Spleen (tissue), 11 donors: ENCODE data around the gene SMIM14. TPM values are rescaled to one million over a fixed set of nuclear protein-coding genes. Genes with fewer than 3 reads are reported as not detected.

ENCODE experiments used
- DNase-seq: peaks from one replicate; pipeline ENCODE4 v3.0.0-alpha.2; 2020
- H3K27ac ChIP-seq, 8 donors: fragments of 200-600 bp; sonication (generic) in 7 of 8; 1 replicate in 4 of 8; 2 replicates in 4 of 8; pipeline versions ENCODE4 v1.5.0 to v1.8.0; 2016 to 2021; ENCODE audit warnings: inconsistent platforms in 4 of 8, mild to moderate bottlenecking in 4 of 8, moderate library complexity in 1 of 8
- H3K27me3 ChIP-seq, 7 donors: fragments of 200-600 bp; sonication (generic) in 6 of 7; replicated peaks in 1 of 7; 1 replicate in 4 of 7; 2 replicates in 3 of 7; pipeline versions ENCODE4 v1.5.0 to v1.8.0; 2016 to 2021; ENCODE audit warnings: inconsistent platforms in 3 of 7, mild to moderate bottlenecking in 1 of 7
- H3K36me3 ChIP-seq, 6 donors: fragments of 200-600 bp; sonication (generic) in 5 of 6; 1 replicate in 4 of 6; 2 replicates in 2 of 6; pipeline versions ENCODE4 v1.5.0 to v1.8.0; 2016 to 2021; ENCODE audit warnings: inconsistent platforms in 2 of 6
- H3K4me1 ChIP-seq, 6 donors: fragments of 200-600 bp; sonication (generic) in 5 of 6; 1 replicate in 3 of 6; 2 replicates in 3 of 6; pipeline versions ENCODE4 v1.5.0 to v1.8.0; 2016 to 2021; ENCODE audit warnings: inconsistent platforms in 3 of 6
- H3K4me3 ChIP-seq, 8 donors: fragments of 200-600 bp; sonication (generic) in 7 of 8; 1 replicate in 4 of 8; 2 replicates in 4 of 8; pipeline versions ENCODE4 v1.5.0 to v1.8.0; 2016 to 2021; ENCODE audit warnings: inconsistent platforms in 4 of 8, mild to moderate bottlenecking in 4 of 8, moderate library complexity in 2 of 8
- H3K9me3 ChIP-seq, 8 donors: fragments of 200-600 bp; sonication (generic) in 7 of 8; 1 replicate in 4 of 8; 2 replicates in 4 of 8; pipeline versions ENCODE4 v1.5.0 to v1.8.0; 2016 to 2021; ENCODE audit warnings: inconsistent platforms in 4 of 8
- POLR2A ChIP-seq, 3 donors: fragments of 450-650 bp; IDR thresholded peaks; one replicate each; pipeline ENCODE4 v1.5.1; 2017; ENCODE audit warnings: antibody characterized with exemption in 3 of 3, mild to moderate bottlenecking in 1 of 3
- POLR2AphosphoS5 ChIP-seq, 3 donors: sonication (generic); formaldehyde crosslinking; IDR thresholded peaks; one replicate each; pipeline ENCODE4 v1.5.1; 2017; ENCODE audit warnings: antibody characterized with exemption in 3 of 3
- WGBS, 5 donors: extraction: QIAGEN DNeasy Blood & Tissue Kit in 3 of 5; methylation state at CpG; one replicate each; pipeline versions ENCODE4 v1.1.5 to v1.1.7; 2013 to 2018; 5-methylcytosine and 5-hydroxymethylcytosine counted together
- intact Hi-C: fragments of 100-400 bp; cut with DNase I; formaldehyde crosslinking; loops from one replicate; pipeline ENCODE4 v1.15.0; 2023; ENCODE audit warnings: low total_unique reads
- polyA plus RNA-seq, 3 donors: library from polyadenylated mRNA; stranded (reverse); fragments of 200-250 nt; gene quantifications; one replicate each; pipeline ENCODE4 v1.2.1, GENCODE V29; 2013
- total RNA-seq, 7 donors: library from RNA; depleted of rRNA in 3 of 7; stranded (reverse); fragments of >200 nt in 3 of 7; fragmentation: NEBNext Ultra II Directional in 4 of 7; extraction: Animal tissue kit (Norgen Biotek cat#: 25700) in 4 of 7; gene quantifications; one replicate each; pipeline versions ENCODE4 v1.1.0 to v1.2.1, GENCODE V29; 2016 to 2021
- TF ChIP-seq, protein P1 (sequence below), 11 experiments: fragments of 200-600 bp in 7 of 11; fragments of 450-650 bp in 4 of 11; sonication (generic) in 4 of 11; IDR thresholded peaks in 8 of 11; conservative IDR thresholded peaks in 3 of 11; 1 replicate in 7 of 11; 2 replicates in 4 of 11; pipeline versions ENCODE4 v1.4.0 to v1.8.0; 2016 to 2021; ENCODE audit warnings: antibody characterized with exemption in 11 of 11, inconsistent platforms in 4 of 11, mild to moderate bottlenecking in 1 of 11
- donor health status: healthy with polysubstance abuse.
- donor health status: DM: no; HTN: no; CAD: no; lungs with moderate emphysema.
- donor health status: DM: no; HTN: no; CAD: no.
- donor health status: Bipolar disorder and iron deficiency.
- donor health status: healthy.
- donor health status: DM: no; HTN: no; CAD: no.
- donor health status: DM: yes; HTN: yes; CAD: no.

SMIM14 gene
- total and polyA plus RNA-seq, 10 donors = 33.4 to 111 (median 64.4) TPM

DNA sequence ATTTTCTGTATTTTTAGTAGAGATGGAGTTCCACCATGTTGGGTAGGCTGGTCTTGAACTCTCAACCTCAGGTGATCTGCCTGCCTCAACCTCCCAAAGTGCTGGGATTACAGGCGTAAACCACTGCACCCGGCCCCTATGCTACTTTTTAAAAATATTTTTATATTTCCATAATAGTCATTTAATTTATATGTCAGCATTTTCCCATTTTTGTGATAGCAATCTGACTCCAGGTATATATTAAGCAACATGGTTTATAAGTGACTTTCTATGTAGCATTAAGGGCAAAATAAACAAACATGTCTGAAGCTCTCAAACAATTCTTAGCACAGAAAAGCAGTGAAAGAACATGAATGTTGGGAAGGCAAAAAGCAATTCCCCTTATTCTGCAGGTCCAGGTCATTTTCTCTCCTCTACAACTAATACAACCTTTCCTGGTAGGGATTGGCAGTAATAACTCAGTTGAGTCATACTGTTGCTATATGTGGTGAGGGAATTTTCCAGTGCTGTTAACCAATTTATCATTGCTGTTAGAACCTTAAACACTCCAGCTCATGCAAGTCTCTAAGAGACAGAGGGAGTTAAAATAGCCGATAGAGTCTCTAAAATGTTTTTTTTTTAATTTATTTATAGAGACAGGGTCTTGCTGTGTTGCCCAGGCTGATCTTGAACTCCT lies 24.0 kb downstream of the SMIM14 start:
- peaks cover 0 to 81% (median 15%) of the 10 kb centered on the region in 6 donors for H3K4me1 ChIP-seq
- H3K36me3 ChIP-seq = peaks cover 0 to 25% (median 0%) of the 10 kb centered on the region in 6 donors
- H3K4me3 ChIP-seq = no peak overlapping the region
- no peaks in the 10 kb centered on the region for H3K9me3 ChIP-seq
- TF ChIP-seq POLR2A (IDR thresholded peaks at IDR 0.05) (no peak), POLR2AphosphoS5 (IDR thresholded peaks at IDR 0.05) (no peak)
- TF ChIP-seq, protein P1, sequence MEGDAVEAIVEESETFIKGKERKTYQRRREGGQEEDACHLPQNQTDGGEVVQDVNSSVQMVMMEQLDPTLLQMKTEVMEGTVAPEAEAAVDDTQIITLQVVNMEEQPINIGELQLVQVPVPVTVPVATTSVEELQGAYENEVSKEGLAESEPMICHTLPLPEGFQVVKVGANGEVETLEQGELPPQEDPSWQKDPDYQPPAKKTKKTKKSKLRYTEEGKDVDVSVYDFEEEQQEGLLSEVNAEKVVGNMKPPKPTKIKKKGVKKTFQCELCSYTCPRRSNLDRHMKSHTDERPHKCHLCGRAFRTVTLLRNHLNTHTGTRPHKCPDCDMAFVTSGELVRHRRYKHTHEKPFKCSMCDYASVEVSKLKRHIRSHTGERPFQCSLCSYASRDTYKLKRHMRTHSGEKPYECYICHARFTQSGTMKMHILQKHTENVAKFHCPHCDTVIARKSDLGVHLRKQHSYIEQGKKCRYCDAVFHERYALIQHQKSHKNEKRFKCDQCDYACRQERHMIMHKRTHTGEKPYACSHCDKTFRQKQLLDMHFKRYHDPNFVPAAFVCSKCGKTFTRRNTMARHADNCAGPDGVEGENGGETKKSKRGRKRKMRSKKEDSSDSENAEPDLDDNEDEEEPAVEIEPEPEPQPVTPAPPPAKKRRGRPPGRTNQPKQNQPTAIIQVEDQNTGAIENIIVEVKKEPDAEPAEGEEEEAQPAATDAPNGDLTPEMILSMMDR (IDR thresholded peaks at IDR 0.05 in 8 of 11, conservative IDR thresholded peaks at IDR 0.05 in 3 of 11) = no peak
- intact Hi-C loops = no loop called here
- WGBS, 5 donors = 86 to 95% (median 91%) methylated on average over 3 of the region's 3 CpGs
- H3K27me3 ChIP-seq = no peaks in the 10 kb centered on the region
- H3K27ac ChIP-seq = peak overlapping the region in 1 of 8 donors; percentile 38
- no peak for DNase-seq

DNA sequence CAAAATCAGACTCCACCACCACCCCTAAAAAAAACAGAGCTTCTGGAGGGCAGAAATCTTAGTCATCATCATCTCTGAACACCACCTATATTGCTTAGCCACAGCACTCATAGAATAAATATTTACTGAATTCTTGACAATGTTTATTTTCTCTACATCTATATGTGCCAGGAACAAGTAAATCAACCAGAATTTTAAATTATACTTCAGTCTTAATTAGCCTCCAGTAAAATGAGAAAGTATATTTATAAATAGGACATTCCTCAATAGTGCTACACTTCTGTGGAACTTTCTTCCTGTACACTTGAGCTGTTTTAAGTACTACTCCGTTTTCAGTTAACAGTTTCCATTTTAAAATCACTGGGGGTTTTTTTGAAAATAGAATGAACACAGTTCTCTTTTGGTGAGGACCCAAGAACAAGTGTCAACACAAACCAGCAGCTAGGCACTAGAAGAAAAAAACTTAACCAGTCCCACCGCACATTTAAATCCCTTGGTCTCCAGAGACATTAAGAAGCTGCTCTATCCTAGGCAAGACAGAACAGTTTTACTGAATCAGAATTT lies 25.5 kb downstream of the SMIM14 start:
- peaks cover 0 to 34% (median 0%) of the 10 kb centered on the region in 6 donors for H3K36me3 ChIP-seq
- no peak overlapping the region for H3K4me3 ChIP-seq
- peak overlapping the region in 7 of 8 donors; percentile 2 to 59 (median 32) for H3K27ac ChIP-seq
- H3K4me1 ChIP-seq = peaks cover 5 to 88% (median 18%) of the 10 kb centered on the region in 6 donors
- intact Hi-C loops = no loop called here
- TF ChIP-seq POLR2AphosphoS5 (IDR thresholded peaks at IDR 0.05) = no peak
- no peak for TF ChIP-seq POLR2A (IDR thresholded peaks at IDR 0.05)
- TF ChIP-seq, protein P1 (IDR thresholded peaks at IDR 0.05 in 8 of 11, conservative IDR thresholded peaks at IDR 0.05 in 3 of 11) = no peak
- WGBS, 5 donors = 36 to 41% (median 41%) methylated on average over 2 of the region's 2 CpGs
- H3K27me3 ChIP-seq = no peaks in the 10 kb centered on the region
- no peaks in the 10 kb centered on the region for H3K9me3 ChIP-seq
- no peak for DNase-seq

DNA sequence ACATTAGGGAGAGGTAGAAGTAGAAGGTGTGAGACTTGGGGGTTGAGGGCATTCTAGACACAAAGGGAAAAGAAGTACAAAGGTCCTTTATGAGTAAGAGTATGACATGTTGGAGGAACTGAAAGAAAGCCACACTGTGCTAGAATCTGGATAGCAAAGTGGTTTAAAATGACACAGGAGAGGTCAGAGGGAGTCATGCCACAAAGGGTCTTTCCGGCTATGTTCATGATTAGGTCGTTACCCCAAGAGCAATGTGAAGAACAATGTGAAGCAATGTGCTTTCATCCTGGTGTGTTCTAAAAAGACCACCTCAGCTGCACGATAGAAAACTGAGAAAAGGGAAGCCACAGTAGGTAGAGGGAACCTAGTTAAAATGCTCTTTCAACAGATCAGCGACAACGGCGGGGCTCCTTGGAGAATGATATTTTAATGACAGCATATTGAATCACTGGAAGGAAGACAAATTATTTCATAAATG lies 29.2 kb downstream of the SMIM14 start:
- H3K4me3 ChIP-seq = peak overlapping the region in 1 of 8 donors; percentile 21
- TF ChIP-seq, protein P1 (IDR thresholded peaks at IDR 0.05 in 8 of 11, conservative IDR thresholded peaks at IDR 0.05 in 3 of 11) = no peak
- TF ChIP-seq POLR2AphosphoS5 (IDR thresholded peaks at IDR 0.05) (no peak), POLR2A (IDR thresholded peaks at IDR 0.05) (no peak)
- no peak for DNase-seq
- H3K9me3 ChIP-seq = peaks cover 0 to 16% (median 12%) of the 10 kb centered on the region in 8 donors
- intact Hi-C loops = no loop called here
- 51 to 62% (median 56%) methylated on average over 6 of the region's 6 CpGs for WGBS, 5 donors
- H3K27ac ChIP-seq = peak overlapping the region in 7 of 8 donors; percentile 1 to 72 (median 45)
- no peaks in the 10 kb centered on the region for H3K27me3 ChIP-seq
- peaks cover 5 to 55% (median 18%) of the 10 kb centered on the region in 6 donors for H3K4me1 ChIP-seq
- peaks cover 0 to 57% (median 3%) of the 10 kb centered on the region in 6 donors for H3K36me3 ChIP-seq

DNA sequence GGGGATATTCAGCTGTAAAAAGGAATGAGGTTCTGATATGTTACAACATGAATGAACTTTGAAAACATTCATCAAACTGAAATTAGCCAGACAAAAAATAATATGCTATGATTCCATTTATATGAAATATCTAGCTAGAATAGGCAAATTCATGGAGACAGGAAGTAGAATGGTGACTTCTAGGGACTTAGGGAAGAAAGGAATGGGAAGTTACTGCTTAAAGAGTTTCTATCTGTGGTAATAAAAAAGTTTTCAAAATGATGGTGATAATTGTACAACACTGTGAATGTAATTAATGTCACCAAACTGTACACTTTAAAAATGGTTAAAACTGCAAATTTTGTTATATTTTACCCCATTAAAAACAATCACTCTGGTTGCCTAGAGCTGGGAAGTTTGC lies 30.2 kb downstream of the SMIM14 start:
- DNase-seq = no peak
- Histone ChIP-seq H3K36me3 (peaks cover 0 to 68% (median 11%) of the 10 kb centered on the region in 6 donors), H3K27me3 (no peaks in the 10 kb centered on the region), H3K4me3 (no peak overlapping the region), H3K9me3 (peaks cover 0 to 16% (median 12%) of the 10 kb centered on the region in 8 donors), H3K4me1 (peaks cover 5 to 45% (median 18%) of the 10 kb centered on the region in 6 donors), H3K27ac (peak overlapping the region in 4 of 8 donors; percentile 45 to 72 (median 62))
- intact Hi-C loops = no loop called here
- TF ChIP-seq POLR2AphosphoS5 (IDR thresholded peaks at IDR 0.05) (no peak), POLR2A (IDR thresholded peaks at IDR 0.05) (no peak)
- TF ChIP-seq, protein P1 (IDR thresholded peaks at IDR 0.05 in 8 of 11, conservative IDR thresholded peaks at IDR 0.05 in 3 of 11) = no peak
